ENCODE data around the gene KLF9.

- TF ChIP-seq CTCF (IDR thresholded peaks at IDR 0.05) (no peak), POLR2A (IDR thresholded peaks at IDR 0.05) (no peak), POLR2AphosphoS5 (IDR thresholded peaks at IDR 0.05; ENCODE audit: insufficient read depth in 1 of 2, low read depth in 1 of 2) (no peak)
Observed at GRCh38 chr9:70398145-70398556, 16.3 kb downstream of the KLF9 start.

All from vagina (tissue), 2 donors.